HEK293 (cell line): ENCODE measurements around the gene PRKCD.

Experiments used
- CTCF ChIA-PET: fragments of 350-600 bp; formaldehyde crosslinking; extraction: SDS; loops from one replicate; lab custom pipeline; 2021; ENCODE audit warnings: antibody characterized with exemption; lab: Yijun Ruan, JAX
- POLR2A ChIA-PET: fragments of 300-600 bp; formaldehyde crosslinking; extraction: SDS; loops from one replicate; lab custom pipeline; 2020; ENCODE audit warnings: antibody characterized with exemption, inconsistent platforms; lab: Yijun Ruan, JAX
- H3K27ac ChIP-seq: fragments of 200-500 bp; sonication (Bioruptor generic); 2 replicates; pipeline ENCODE4 v1.5.1; 2014; ENCODE audit warnings: low read depth, low read length, control low read depth, inconsistent platforms; ENCODE audit errors: extremely low read depth
- H3K36me3 ChIP-seq, 2 experiments: fragments of 200-500 bp in 1 of 2; sonication (Bioruptor generic) in 1 of 2; 1 replicate in 1 of 2; 2 replicates in 1 of 2; pipeline ENCODE4 v1.5.1; 2014 to 2017; ENCODE audit warnings: inconsistent platforms in 2 of 2, low read length in 2 of 2; ENCODE audit not compliant: control insufficient read depth in 2 of 2, insufficient read depth in 1 of 2
- H3K4me1 ChIP-seq: fragments of 200-500 bp; sonication (Bioruptor generic); 2 replicates; pipeline ENCODE4 v1.5.1; 2014; ENCODE audit warnings: mild to moderate bottlenecking, low read length, inconsistent platforms; ENCODE audit not compliant: control insufficient read depth, insufficient read depth
- H3K4me3 ChIP-seq: 2 replicates; pipeline ENCODE4 v1.5.1; 2011; ENCODE audit warnings: low read depth, mild to moderate bottlenecking, control low read depth, low read length, moderate library complexity
- H3K9me3 ChIP-seq: fragments of 200-500 bp; sonication (Bioruptor generic); 2 replicates; pipeline ENCODE4 v1.5.1; 2014; ENCODE audit warnings: low read depth, low read length, inconsistent platforms; ENCODE audit not compliant: control insufficient read depth, insufficient read depth
- CTCF ChIP-seq: fragments of 450-650 bp; formaldehyde crosslinking; IDR thresholded peaks from 2 replicates; pipeline ENCODE4 v1.5.1; 2016; ENCODE audit warnings: missing biosample characterization, missing genetic modification characterization
- KLF8 ChIP-seq: fragments of 450-650 bp; formaldehyde crosslinking; IDR thresholded peaks from 2 replicates; pipeline ENCODE4 v1.5.1; 2016; ENCODE audit warnings: missing biosample characterization, missing genetic modification characterization
- KLF9 ChIP-seq: fragments of 450-650 bp; formaldehyde crosslinking; IDR thresholded peaks from 2 replicates; pipeline ENCODE4 v1.5.1; 2016; ENCODE audit warnings: missing biosample characterization, missing genetic modification characterization, low read depth
- PRDM1 ChIP-seq: fragments of 450-650 bp; formaldehyde crosslinking; IDR thresholded peaks from 2 replicates; pipeline ENCODE4; 2016; ENCODE audit warnings: missing biosample characterization, missing genetic modification characterization
- SCRT2 ChIP-seq: fragments of 450-650 bp; formaldehyde crosslinking; IDR thresholded peaks from 2 replicates; pipeline ENCODE4 v1.5.1; 2016; ENCODE audit warnings: missing biosample characterization, missing genetic modification characterization
- ZBTB17 ChIP-seq: fragments of 450-650 bp; formaldehyde crosslinking; IDR thresholded peaks from 2 replicates; pipeline ENCODE4 v1.5.1; 2016; ENCODE audit warnings: missing biosample characterization, missing genetic modification characterization
- ZNF248 ChIP-seq: fragments of 450-650 bp; formaldehyde crosslinking; IDR thresholded peaks from 2 replicates; pipeline ENCODE4 v1.5.1; 2017; ENCODE audit warnings: missing biosample characterization, missing genetic modification characterization
- ZNF341 ChIP-seq: fragments of 450-650 bp; formaldehyde crosslinking; IDR thresholded peaks from 2 replicates; pipeline ENCODE4; 2016; ENCODE audit warnings: low read depth, missing biosample characterization, missing genetic modification characterization
- ZNF654 ChIP-seq: fragments of 450-650 bp; formaldehyde crosslinking; IDR thresholded peaks from 2 replicates; pipeline ENCODE4 v1.5.1; 2016; ENCODE audit warnings: low read depth, missing biosample characterization, missing genetic modification characterization
- ZNF670 ChIP-seq: fragments of 450-650 bp; formaldehyde crosslinking; IDR thresholded peaks from 2 replicates; pipeline ENCODE4 v1.5.1; 2016; ENCODE audit warnings: missing biosample characterization, missing genetic modification characterization, low read depth
- ZNF792 ChIP-seq: fragments of 450-650 bp; formaldehyde crosslinking; IDR thresholded peaks from 2 replicates; pipeline ENCODE4 v1.5.1; 2016; ENCODE audit warnings: missing biosample characterization, missing genetic modification characterization

PRKCD gene

GRCh38 chr3:53196575-53197407 is 35.8 kb downstream of the PRKCD start (continued):
- TF ChIP-seq ZNF654 (tag by site-specific recombination) (peak; percentile 20; the same call in 1 of the 2 replicates), ZBTB17 (tag by site-specific recombination) (no peak), ZNF341 (tag by site-specific recombination) (peak; percentile 54), ZNF670 (no peak), KLF9 (tag by site-specific recombination) (0 out of 2 replicates have a peak, but pooled peaks have one; percentile 18)

DNA sequence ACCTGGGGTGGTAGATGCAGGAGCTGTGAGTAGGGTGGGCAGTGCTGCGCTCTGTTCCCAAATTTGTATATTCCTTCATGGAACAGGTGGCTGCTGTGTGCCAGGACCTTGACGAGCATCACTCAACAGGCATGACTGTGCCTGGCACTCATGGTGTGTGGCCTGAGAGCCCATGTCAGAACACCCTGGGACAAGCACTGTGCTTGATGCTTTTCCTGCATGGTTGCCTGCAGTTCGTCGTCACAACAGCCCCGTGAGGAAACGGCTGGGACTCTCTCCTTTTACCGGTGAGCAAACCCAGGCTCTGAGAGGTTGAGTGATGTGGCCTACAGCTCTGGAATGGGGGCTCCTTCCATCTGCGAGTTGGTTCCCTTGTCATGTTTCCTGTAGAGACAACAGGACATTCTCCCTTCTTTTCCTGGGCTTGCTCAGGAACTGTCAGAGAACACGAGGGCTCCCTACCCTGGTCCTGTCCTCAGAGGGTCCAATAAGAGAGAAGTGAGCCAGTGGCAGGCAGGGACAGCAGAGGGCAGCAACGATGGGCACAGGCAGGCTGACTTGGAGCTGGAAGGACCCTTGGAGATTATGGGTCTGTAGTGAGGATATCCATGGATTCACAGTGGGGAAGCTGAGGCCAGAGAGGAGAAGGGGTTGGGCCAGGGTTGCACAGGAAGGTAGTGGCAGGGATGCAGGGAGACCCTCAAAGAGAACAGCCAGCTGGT is 37.4 kb downstream of the PRKCD start:
- peaks cover 0 to 49% of the 10 kb centered on the region in 2 experiments; a peak in 1 of 3 replicates for H3K36me3 ChIP-seq
- CTCF ChIA-PET: interaction anchor here (0.6 to 1.6 kb wide), 4 partner anchors 20 to 88 kb away, joined by 3 to 5 read pairs (median 4); no protein-coding TSS in a partner anchor
- no peak overlapping the region for H3K27ac ChIP-seq
- H3K4me1 ChIP-seq: no peaks in the 10 kb centered on the region
- no peak for TF ChIP-seq ZNF248
- peak; percentile 51; the same call in 1 of the 2 replicates for TF ChIP-seq SCRT2 (tag by site-specific recombination)
- TF ChIP-seq KLF8 (tag by site-specific recombination): no peak
- TF ChIP-seq CTCF (tag by site-specific recombination): peak; percentile 41; the same call in 1 of the 2 replicates
- H3K9me3 ChIP-seq: no peaks in the 10 kb centered on the region
- POLR2A ChIA-PET: no interaction called here
- no peak overlapping the region for H3K4me3 ChIP-seq

- POLR2A ChIA-PET: no interaction called here
- no peak for TF ChIP-seq ZNF792 (tag by site-specific recombination)
- no peaks in the 10 kb centered on the region for H3K9me3 ChIP-seq
- H3K4me3 ChIP-seq: no peak overlapping the region
- no peak overlapping the region for H3K27ac ChIP-seq
- no peaks in the 10 kb centered on the region for H3K4me1 ChIP-seq
- H3K36me3 ChIP-seq: peaks cover 0 to 49% of the 10 kb centered on the region in 2 experiments; a peak in 1 of 3 replicates
- CTCF ChIA-PET: interaction anchor here (0.6 to 1.6 kb wide), 6 partner anchors 64 to 1045 kb away, joined by 3 to 6 read pairs (median 4); no protein-coding TSS in a partner anchor
Observed at GRCh38 chr3:53198996-53199395, 38.0 kb downstream of the PRKCD start.

GRCh38 chr3:53199834-53200233 is 38.8 kb downstream of the PRKCD start:
- H3K36me3 ChIP-seq: peaks cover 0 to 57% of the 10 kb centered on the region in 2 experiments; a peak in 1 of 3 replicates
- no peak for TF ChIP-seq PRDM1 (tag by site-specific recombination)
- TF ChIP-seq, all 188 proteins: peak for 0
- ChIA-PET CTCF (interaction anchor here (0.6 to 1.5 kb wide), 6 partner anchors 20 to 1044 kb away, joined by 3 to 6 read pairs (median 4); no protein-coding TSS in a partner anchor), POLR2A (no interaction called here)
- Histone ChIP-seq H3K4me3 (no peak overlapping the region), H3K4me1 (no peaks in the 10 kb centered on the region), H3K9me3 (no peaks in the 10 kb centered on the region), H3K27ac (no peak overlapping the region)
